ENCODE results near the gene PNPLA7. TPM values are rescaled to one million over a fixed set of nuclear protein-coding genes. Genes with fewer than 3 reads are reported as not detected.

Gene PNPLA7
- total RNA-seq, 2 experiments from 2014 or later = 1.5 to 10.2 TPM

- Histone ChIP-seq H4K20me1 (ENCODE audit: insufficient read depth, low read length) (no peaks in the 10 kb centered on the region), H3K36me3 (ENCODE audit: insufficient read depth, low read length) (no peaks in the 10 kb centered on the region), H3K9me2 (ENCODE audit: insufficient read depth, low read length) (no peaks in the 10 kb centered on the region), H3K4me1 (ENCODE audit: insufficient read depth, low read length, poor library complexity, severe bottlenecking) (peaks cover 13% of the 10 kb centered on the region), H3K4me3 (ENCODE audit: low read depth, low read length, poor library complexity, severe bottlenecking) (no peak overlapping the region), H3K4me2 (ENCODE audit: low read length) (no peak overlapping the region), H3K79me2 (ENCODE audit: insufficient read depth, low read depth, low read length) (peaks cover 19% of the 10 kb centered on the region; the same call in 1 of the 2 replicates), H3K9me3 (ENCODE audit: low read length) (no peaks in the 10 kb centered on the region), H3K27ac (ENCODE audit: low read depth, low read length, poor library complexity, severe bottlenecking) (no peak overlapping the region), H2AFZ (ENCODE audit: low read length) (no peak overlapping the region)
- intact Hi-C loops (cut with micrococcal nuclease; ENCODE audit: unreplicated experiment) = no loop called here
- BruUV-seq (replicated peaks) = no TSS peak
- no peak for TF ChIP-seq CTCF (conservative IDR thresholded peaks at IDR 0.05; ENCODE audit: low read length)
- TF ChIP-seq EZH2phosphoT487 (IDR thresholded peaks at IDR 0.05; ENCODE audit: borderline replicate concordance, low read depth, low read length) = no peak
- ChIA-PET CTCF (ENCODE audit: unreplicated experiment) (no interaction called here), POLR2A (no interaction called here)
- no peak for DNase-seq (ENCODE audit: low spot score)
Measured at GRCh38 chr9:137423514-137424291, 126.5 kb downstream of the PNPLA7 start.

GRCh38 chr9:137422604-137423513, 127.3 kb downstream of the PNPLA7 start, which contains the start of the genes EXD3 and NOXA1:
Gene EXD3 (minus strand): TSS chr9:137423162. CDS start chr9:137395357, 27,805 bp downstream.
Gene NOXA1 (plus strand): TSS chr9:137423393. CDS start chr9:137423530, 137 bp downstream.
- no peaks in the 10 kb centered on the region for H3K9me2 ChIP-seq (ENCODE audit: insufficient read depth, low read length)
- H2AFZ ChIP-seq (ENCODE audit: low read length) = peak within 1 kb of the TSS; percentile 75
- H3K36me3 ChIP-seq (ENCODE audit: insufficient read depth, low read length) = no peaks in the 10 kb centered on the region
- DNase-seq (ENCODE audit: low spot score) = peak; percentile 96
- peaks cover 25% of the 10 kb centered on the region; the same call in 1 of the 2 replicates for H3K79me2 ChIP-seq (ENCODE audit: insufficient read depth, low read depth, low read length)
- POLR2A ChIA-PET = interaction anchor here (0.6 to 1.1 kb wide), 3 partner anchors 9 to 120 kb away, joined by 3 read pairs; partner anchors contain the start of gene NRARP
- BruUV-seq (replicated peaks) = no TSS peak
- TF ChIP-seq CTCF (conservative IDR thresholded peaks at IDR 0.05; ENCODE audit: low read length) = peak; percentile 66; the same call in 1 of the 2 replicates
- TF ChIP-seq EZH2phosphoT487 (IDR thresholded peaks at IDR 0.05; ENCODE audit: borderline replicate concordance, low read depth, low read length) = no peak
- intact Hi-C loops (cut with micrococcal nuclease; ENCODE audit: unreplicated experiment) = no loop called here
- peak within 1 kb of the TSS; percentile 84 for H3K4me3 ChIP-seq (ENCODE audit: low read depth, low read length, poor library complexity, severe bottlenecking)
- no peaks in the 10 kb centered on the region for H3K9me3 ChIP-seq (ENCODE audit: low read length)
- CTCF ChIA-PET (ENCODE audit: unreplicated experiment) = interaction anchor here (0.6 kb wide), 1 partner anchor 112 kb away, joined by 4 read pairs; no protein-coding TSS in a partner anchor
- H3K4me1 ChIP-seq (ENCODE audit: insufficient read depth, low read length, poor library complexity, severe bottlenecking) = peaks cover 17% of the 10 kb centered on the region
- no peaks in the 10 kb centered on the region for H4K20me1 ChIP-seq (ENCODE audit: insufficient read depth, low read length)
- peak within 1 kb of the TSS; percentile 98 for H3K4me2 ChIP-seq (ENCODE audit: low read length)
- peak within 1 kb of the TSS; percentile 36 for H3K27ac ChIP-seq (ENCODE audit: low read depth, low read length, poor library complexity, severe bottlenecking)
